K562 (cell line): ENCODE measurements around the gene ANKRD65. TPM values are rescaled to one million over a fixed set of nuclear protein-coding genes. Genes with fewer than 3 reads are reported as not detected.

ENCODE experiments used
- DMBX1 ChIP-seq: fragments of 250-450 bp; sonication (Bioruptor Pico); IDR thresholded peaks from 2 replicates; pipeline ENCODE4 v1.8.0; 2022; ENCODE audit warnings: inconsistent platforms, mild to moderate bottlenecking, moderate library complexity, borderline replicate concordance
- KLF1 ChIP-seq: fragments of 450-650 bp; IDR thresholded peaks from 2 replicates; pipeline ENCODE4 v1.6.1; 2016; ENCODE audit warnings: missing genetic modification characterization, missing compliant biosample characterization
- MCM7 ChIP-seq, 2 experiments: fragments of 450-650 bp; IDR thresholded peaks; 2 replicates each; pipeline ENCODE4 v1.6.1; 2016 to 2018
- NFYB ChIP-seq: IDR thresholded peaks from 2 replicates; pipeline ENCODE4 v1.6.1; 2011; ENCODE audit warnings: mild to moderate bottlenecking, moderate library complexity; ENCODE audit not compliant: insufficient read length; ENCODE audit errors: extremely low read depth
- REST ChIP-seq, 2 experiments: fragments of 450-650 bp; formaldehyde crosslinking in 1 of 2; IDR thresholded peaks; 2 replicates each; pipeline versions ENCODE4 v1.4.0 to v1.6.1; 2014 to 2020; ENCODE audit warnings: mild to moderate bottlenecking in 2 of 2, borderline replicate concordance in 1 of 2, low read depth in 1 of 2
- SMAD1 ChIP-seq: fragments of 150-350 bp; IDR thresholded peaks from 2 replicates; pipeline ENCODE4 v1.6.1; 2014; ENCODE audit warnings: low read length, low read depth; ENCODE audit not compliant: partially characterized antibody
- TCF3 ChIP-seq: sonication (generic); formaldehyde crosslinking; IDR thresholded peaks from 2 replicates; pipeline ENCODE4 v1.4.0; 2020; ENCODE audit warnings: mild to moderate bottlenecking, missing genetic modification reagents
- TCFL5 ChIP-seq: fragments of 250-450 bp; sonication (Bioruptor Pico); conservative IDR thresholded peaks from 2 replicates; pipeline ENCODE4 v1.6.1; 2021; ENCODE audit warnings: mild to moderate bottlenecking, moderate library complexity, matching md5 sums
- polyA plus RNA-seq, 8 experiments: library from polyadenylated mRNA; depleted of rRNA in 4 of 8; stranded (reverse) in 5 of 8; unstranded in 3 of 8; fragments of >200 nt; fragmentation: Nextera tagmentation in 2 of 8; fragmentation: Illumina TruSeq in 1 of 8; extraction: Ambion mirVana in 2 of 8; extraction: Trizol in 1 of 8; gene quantifications; 2 replicates each; pipeline versions ENCODE4 v1.2.1 to v1.2.3, GENCODE V29; 2011 to 2014; ENCODE audit warnings: inconsistent platforms in 1 of 8, missing spikeins in 1 of 8
- total RNA-seq, 7 experiments: library from RNA; depleted of rRNA in 6 of 7; stranded (reverse); fragments of >200 nt in 6 of 7; fragmentation: Illumina TruSeq in 2 of 7; extraction: Trizol in 2 of 7; gene quantifications; 2 replicates each; pipeline versions ENCODE4 v1.2.1 to v1.2.3, GENCODE V29; 2011 to 2021; ENCODE audit warnings: low replicate concordance in 1 of 7
- TF ChIP-seq, protein P1 (sequence below): fragments of 450-650 bp; IDR thresholded peaks from 2 replicates; pipeline ENCODE4 v1.6.1; 2016; ENCODE audit warnings: low read depth, mild to moderate bottlenecking, moderate library complexity
- TF ChIP-seq, protein P2 (sequence below): fragments of 250-450 bp; sonication (Bioruptor Pico); IDR thresholded peaks from 2 replicates; pipeline ENCODE4 v1.8.0; 2022; ENCODE audit warnings: moderate library complexity, mild to moderate bottlenecking, inconsistent platforms

ANKRD65 gene
- total and polyA plus RNA-seq, 9 of the 15 experiments (the other 6 are each of a cell fraction or from before 2014, with no cell fraction given), result not detected

DNA sequence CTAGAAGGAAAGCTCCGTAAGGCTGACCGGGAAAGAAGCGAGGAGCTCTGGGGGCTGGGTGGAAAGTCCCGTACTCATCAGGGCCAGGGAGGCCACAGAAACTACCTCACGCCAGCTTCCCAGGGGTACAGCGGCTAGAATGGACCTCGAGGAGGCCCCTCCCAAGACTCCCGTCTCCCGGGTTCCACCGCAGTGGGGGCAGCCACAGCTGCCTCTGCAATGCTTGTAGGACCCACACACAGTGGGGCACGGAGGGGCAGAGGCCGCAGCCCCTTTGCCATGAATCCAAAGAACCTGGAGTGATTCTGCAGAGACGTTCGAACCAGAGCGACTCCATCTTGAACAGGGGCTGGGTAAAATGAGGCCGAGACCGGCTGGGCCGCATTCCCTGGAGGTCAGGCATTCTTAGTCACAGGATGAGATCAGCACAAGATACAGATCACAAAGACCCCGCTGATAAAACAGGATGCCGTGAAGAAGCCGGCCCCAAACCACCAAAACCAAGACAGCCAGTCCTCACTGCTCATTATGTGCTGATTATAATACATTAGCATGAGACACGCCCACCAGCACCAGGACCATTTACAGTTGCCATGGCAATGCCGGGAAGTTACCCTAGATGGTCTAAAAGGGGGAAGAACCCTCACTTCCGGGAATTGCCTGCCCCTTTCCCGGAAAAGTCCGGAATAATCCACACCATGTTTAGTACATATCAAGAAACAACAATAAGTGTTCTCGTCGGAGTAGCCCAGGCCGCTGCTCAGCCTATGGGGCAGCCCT, 1.6 kb upstream of the ANKRD65 start (continued):
- TF ChIP-seq REST (IDR thresholded peaks at IDR 0.05; ENCODE audit: borderline replicate concordance) (peak; percentile 77), REST (CRISPR knock-in tag; IDR thresholded peaks at IDR 0.05; ENCODE audit: low read depth) (no peak), NFYB (no peak), SMAD1 (no peak), KLF1 (tag) (peak; percentile 79), TCFL5 (CRISPR knock-in tag) (no peak; the same call in 1 of the 2 replicates), MCM7 (IDR thresholded peaks at IDR 0.05) (no peak), TCF3 (no peak), DMBX1 (CRISPR knock-in tag) (peak; percentile 85)
- TF ChIP-seq, protein P1, sequence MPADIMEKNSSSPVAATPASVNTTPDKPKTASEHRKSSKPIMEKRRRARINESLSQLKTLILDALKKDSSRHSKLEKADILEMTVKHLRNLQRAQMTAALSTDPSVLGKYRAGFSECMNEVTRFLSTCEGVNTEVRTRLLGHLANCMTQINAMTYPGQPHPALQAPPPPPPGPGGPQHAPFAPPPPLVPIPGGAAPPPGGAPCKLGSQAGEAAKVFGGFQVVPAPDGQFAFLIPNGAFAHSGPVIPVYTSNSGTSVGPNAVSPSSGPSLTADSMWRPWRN, result no peak
- TF ChIP-seq, protein P2, sequence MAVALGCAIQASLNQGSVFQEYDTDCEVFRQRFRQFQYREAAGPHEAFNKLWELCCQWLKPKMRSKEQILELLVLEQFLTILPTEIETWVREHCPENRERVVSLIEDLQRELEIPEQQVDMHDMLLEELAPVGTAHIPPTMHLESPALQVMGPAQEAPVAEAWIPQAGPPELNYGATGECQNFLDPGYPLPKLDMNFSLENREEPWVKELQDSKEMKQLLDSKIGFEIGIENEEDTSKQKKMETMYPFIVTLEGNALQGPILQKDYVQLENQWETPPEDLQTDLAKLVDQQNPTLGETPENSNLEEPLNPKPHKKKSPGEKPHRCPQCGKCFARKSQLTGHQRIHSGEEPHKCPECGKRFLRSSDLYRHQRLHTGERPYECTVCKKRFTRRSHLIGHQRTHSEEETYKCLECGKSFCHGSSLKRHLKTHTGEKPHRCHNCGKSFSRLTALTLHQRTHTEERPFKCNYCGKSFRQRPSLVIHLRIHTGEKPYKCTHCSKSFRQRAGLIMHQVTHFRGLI (CRISPR knock-in tag), result peak; percentile 79
